WTC11 (cell line): ENCODE results near the gene PLPPR1.

ENCODE experiments used
- CTCF ChIP-seq: fragments of 200-600 bp; IDR thresholded peaks from 2 replicates; pipeline ENCODE4 v1.8.0; 2022; ENCODE audit warnings: antibody characterized with exemption
- E2F1 ChIP-seq: sonication (generic); formaldehyde crosslinking; IDR thresholded peaks from 2 replicates; pipeline ENCODE4 v1.8.0; 2022; ENCODE audit warnings: mild to moderate bottlenecking, missing genetic modification reagents
- RELA ChIP-seq: sonication (generic); formaldehyde crosslinking; IDR thresholded peaks from 2 replicates; pipeline ENCODE4 v1.8.1; 2022; ENCODE audit warnings: missing genetic modification reagents, mild to moderate bottlenecking, borderline replicate concordance
- SP1 ChIP-seq: sonication (generic); formaldehyde crosslinking; conservative IDR thresholded peaks from 2 replicates; pipeline ENCODE4 v1.8.1; 2022; ENCODE audit warnings: missing genetic modification reagents
- TF ChIP-seq, protein P1 (sequence below): sonication (generic); formaldehyde crosslinking; IDR thresholded peaks from 2 replicates; pipeline ENCODE4 v1.8.1; 2023; ENCODE audit warnings: mild to moderate bottlenecking, moderate library complexity, missing genetic modification reagents
- TF ChIP-seq, protein P2 (sequence below): sonication (generic); formaldehyde crosslinking; IDR thresholded peaks from 2 replicates; pipeline ENCODE4 v1.8.1; 2023; ENCODE audit warnings: mild to moderate bottlenecking, missing genetic modification reagents, moderate library complexity

DNA sequence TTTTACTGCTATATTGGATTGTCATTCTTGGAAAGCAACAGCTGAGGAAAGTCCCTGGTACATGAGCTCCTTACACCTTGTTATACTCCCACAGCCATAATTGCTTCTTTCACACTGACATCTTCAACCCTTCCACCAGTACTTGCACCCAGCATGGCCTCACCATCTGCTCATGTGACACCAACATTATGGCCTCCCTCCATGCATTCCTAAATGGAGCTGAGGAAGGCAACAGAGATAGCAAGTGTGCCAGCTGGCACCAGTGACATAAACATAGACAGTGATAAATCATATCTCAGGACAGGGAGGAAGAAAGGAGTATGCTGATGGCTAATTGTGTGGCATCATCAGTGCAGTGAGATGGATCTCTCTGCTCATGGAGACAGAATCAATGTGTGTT lies 236.7 kb downstream of the PLPPR1 start:
- TF ChIP-seq, protein P1, sequence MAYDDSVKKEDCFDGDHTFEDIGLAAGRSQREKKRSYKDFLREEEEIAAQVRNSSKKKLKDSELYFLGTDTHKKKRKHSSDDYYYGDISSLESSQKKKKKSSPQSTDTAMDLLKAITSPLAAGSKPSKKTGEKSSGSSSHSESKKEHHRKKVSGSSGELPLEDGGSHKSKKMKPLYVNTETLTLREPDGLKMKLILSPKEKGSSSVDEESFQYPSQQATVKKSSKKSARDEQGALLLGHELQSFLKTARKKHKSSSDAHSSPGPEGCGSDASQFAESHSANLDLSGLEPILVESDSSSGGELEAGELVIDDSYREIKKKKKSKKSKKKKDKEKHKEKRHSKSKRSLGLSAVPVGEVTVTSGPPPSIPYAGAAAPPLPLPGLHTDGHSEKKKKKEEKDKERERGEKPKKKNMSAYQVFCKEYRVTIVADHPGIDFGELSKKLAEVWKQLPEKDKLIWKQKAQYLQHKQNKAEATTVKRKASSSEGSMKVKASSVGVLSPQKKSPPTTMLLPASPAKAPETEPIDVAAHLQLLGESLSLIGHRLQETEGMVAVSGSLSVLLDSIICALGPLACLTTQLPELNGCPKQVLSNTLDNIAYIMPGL (CRISPR knock-in tag): no peak
- TF ChIP-seq SP1 (CRISPR knock-in tag): no peak
- TF ChIP-seq RELA: no peak
- TF ChIP-seq E2F1: no peak
- TF ChIP-seq CTCF: no peak
- TF ChIP-seq, protein P2, sequence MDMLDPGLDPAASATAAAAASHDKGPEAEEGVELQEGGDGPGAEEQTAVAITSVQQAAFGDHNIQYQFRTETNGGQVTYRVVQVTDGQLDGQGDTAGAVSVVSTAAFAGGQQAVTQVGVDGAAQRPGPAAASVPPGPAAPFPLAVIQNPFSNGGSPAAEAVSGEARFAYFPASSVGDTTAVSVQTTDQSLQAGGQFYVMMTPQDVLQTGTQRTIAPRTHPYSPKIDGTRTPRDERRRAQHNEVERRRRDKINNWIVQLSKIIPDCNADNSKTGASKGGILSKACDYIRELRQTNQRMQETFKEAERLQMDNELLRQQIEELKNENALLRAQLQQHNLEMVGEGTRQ (CRISPR knock-in tag): no peak
